Subcutaneous abdominal adipose tissue (tissue), 5 donors: ENCODE measurements around the gene BNIP1.

Experiments
- H3K27ac ChIP-seq: one replicate; pipeline ENCODE4 v1.7.0; 2013; ENCODE audit warnings: low read depth, mild to moderate bottlenecking, inconsistent platforms, low read length, moderate library complexity
- H3K27me3 ChIP-seq, 5 donors: one replicate each; pipeline ENCODE4 v1.7.0; 2013; ENCODE audit warnings: low read length in 5 of 5, inconsistent platforms in 1 of 5; ENCODE audit not compliant: control insufficient read depth in 5 of 5, insufficient read depth in 4 of 5
- H3K36me3 ChIP-seq, 5 donors: one replicate each; pipeline ENCODE4 v1.7.0; 2013; ENCODE audit warnings: low read length in 5 of 5; ENCODE audit not compliant: control insufficient read depth in 5 of 5, insufficient read depth in 5 of 5
- H3K4me1 ChIP-seq, 5 donors: one replicate each; pipeline ENCODE4 v1.7.0; 2013; ENCODE audit warnings: low read length in 5 of 5, mild to moderate bottlenecking in 3 of 5, moderate library complexity in 1 of 5; ENCODE audit not compliant: control insufficient read depth in 5 of 5, insufficient read depth in 5 of 5
- H3K4me3 ChIP-seq, 5 donors: one replicate each; pipeline ENCODE4 v1.7.0; 2013; ENCODE audit warnings: low read length in 5 of 5, low read depth in 1 of 5
- H3K9ac ChIP-seq, 5 donors: one replicate each; pipeline ENCODE4 v1.7.0; 2013; ENCODE audit warnings: low read length in 5 of 5, mild to moderate bottlenecking in 4 of 5, moderate library complexity in 3 of 5
- H3K9me3 ChIP-seq, 5 donors: one replicate each; pipeline ENCODE4 v1.7.0; 2013; ENCODE audit warnings: low read length in 5 of 5; ENCODE audit not compliant: control insufficient read depth in 5 of 5
- donor health status: healthy.
- donor health status: healthy.
- donor health status: healthy.
- donor health status: healthy.
- donor health status: healthy.

BNIP1 gene

GRCh38 chr5:173191015-173191414, 46.7 kb downstream of the BNIP1 start:
- Histone ChIP-seq H3K36me3 (no peaks in the 10 kb centered on the region), H3K27ac (no peak overlapping the region), H3K9ac (no peak overlapping the region), H3K4me1 (no peaks in the 10 kb centered on the region), H3K27me3 (peaks cover 0 to 5% (median 2%) of the 10 kb centered on the region in 5 donors), H3K9me3 (peaks cover 0 to 6% (median 0%) of the 10 kb centered on the region in 5 donors), H3K4me3 (no peak overlapping the region)

GRCh38 chr5:173191561-173191960, 47.2 kb downstream of the BNIP1 start:
- no peak overlapping the region for H3K4me3 ChIP-seq
- no peaks in the 10 kb centered on the region for H3K36me3 ChIP-seq
- peaks cover 0 to 9% (median 3%) of the 10 kb centered on the region in 5 donors for H3K27me3 ChIP-seq
- H3K4me1 ChIP-seq, result no peaks in the 10 kb centered on the region
- peaks cover 0 to 6% (median 0%) of the 10 kb centered on the region in 5 donors for H3K9me3 ChIP-seq
- no peak overlapping the region for H3K27ac ChIP-seq
- H3K9ac ChIP-seq, result no peak overlapping the region

DNA sequence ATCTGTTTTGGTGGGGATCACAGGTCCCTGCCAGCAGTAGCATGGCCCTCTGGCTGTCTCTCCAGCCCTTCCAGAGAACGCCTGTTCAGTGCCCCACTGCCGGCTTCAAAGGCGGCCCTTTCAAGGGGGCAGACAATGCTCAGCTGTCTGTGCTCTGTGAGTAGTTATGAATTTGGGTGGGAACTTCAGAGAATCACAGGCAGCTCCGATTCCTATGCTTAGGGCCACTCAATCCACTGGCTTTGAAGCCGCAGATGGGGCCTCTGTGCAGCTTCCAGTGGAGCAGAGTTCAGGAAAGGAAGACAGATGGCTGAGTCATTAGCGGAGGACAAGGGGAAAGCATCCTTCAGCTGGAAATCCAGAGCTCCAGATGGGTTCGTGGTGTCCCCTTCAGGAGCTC, 48.2 kb downstream of the BNIP1 start:
- Histone ChIP-seq H3K9ac (no peak overlapping the region), H3K9me3 (peaks cover 0 to 6% (median 0%) of the 10 kb centered on the region in 5 donors), H3K4me3 (no peak overlapping the region), H3K27ac (no peak overlapping the region), H3K4me1 (no peaks in the 10 kb centered on the region), H3K27me3 (peaks cover 0 to 10% (median 5%) of the 10 kb centered on the region in 5 donors), H3K36me3 (no peaks in the 10 kb centered on the region)

DNA sequence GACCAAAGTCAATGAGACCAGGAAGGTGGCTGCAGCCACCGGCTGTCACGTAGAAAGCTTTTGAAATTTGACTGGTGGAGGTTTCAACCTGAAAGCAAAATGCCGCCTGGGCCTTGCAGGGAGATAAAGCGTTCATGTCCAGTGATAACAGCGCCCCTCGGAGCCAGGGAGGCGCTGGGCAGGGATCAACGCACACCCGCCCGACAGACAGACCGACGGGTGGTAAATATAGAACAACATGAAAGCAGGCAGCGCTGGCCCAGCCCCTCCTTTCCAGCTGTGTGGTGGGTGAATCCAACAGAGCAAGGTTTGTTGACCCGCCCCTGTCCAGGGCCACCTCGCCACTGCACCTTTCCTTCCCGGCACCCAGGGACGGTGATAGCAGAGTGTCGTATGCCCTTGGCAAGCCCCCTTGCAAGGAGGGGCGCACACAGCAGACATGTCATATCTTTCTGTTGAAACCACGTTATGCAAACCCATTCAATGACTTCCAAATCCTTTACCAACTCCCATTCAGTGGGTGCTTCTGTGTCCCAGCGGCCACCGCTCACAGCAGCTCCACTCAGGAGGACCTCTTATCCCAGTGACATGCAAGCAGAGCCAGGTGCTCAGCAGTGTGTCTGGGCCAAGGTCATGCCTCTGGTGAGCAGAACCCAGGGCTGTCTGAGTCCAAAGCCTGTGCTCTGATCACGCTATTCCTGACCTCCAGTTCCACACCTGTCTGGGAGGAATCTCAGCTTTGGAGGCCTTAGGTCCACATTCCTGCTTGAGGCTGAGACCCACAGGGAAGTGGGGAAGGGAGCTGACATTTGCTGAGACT, 52.0 kb downstream of the BNIP1 start:
- no peak overlapping the region for H3K27ac ChIP-seq
- no peak overlapping the region for H3K4me3 ChIP-seq
- H3K9me3 ChIP-seq, result peaks cover 2 to 17% (median 12%) of the 10 kb centered on the region in 5 donors
- peaks cover 0 to 4% (median 0%) of the 10 kb centered on the region in 5 donors for H3K4me1 ChIP-seq
- H3K27me3 ChIP-seq, result peaks cover 0 to 13% (median 5%) of the 10 kb centered on the region in 5 donors
- H3K36me3 ChIP-seq, result no peaks in the 10 kb centered on the region
- no peak overlapping the region for H3K9ac ChIP-seq

DNA sequence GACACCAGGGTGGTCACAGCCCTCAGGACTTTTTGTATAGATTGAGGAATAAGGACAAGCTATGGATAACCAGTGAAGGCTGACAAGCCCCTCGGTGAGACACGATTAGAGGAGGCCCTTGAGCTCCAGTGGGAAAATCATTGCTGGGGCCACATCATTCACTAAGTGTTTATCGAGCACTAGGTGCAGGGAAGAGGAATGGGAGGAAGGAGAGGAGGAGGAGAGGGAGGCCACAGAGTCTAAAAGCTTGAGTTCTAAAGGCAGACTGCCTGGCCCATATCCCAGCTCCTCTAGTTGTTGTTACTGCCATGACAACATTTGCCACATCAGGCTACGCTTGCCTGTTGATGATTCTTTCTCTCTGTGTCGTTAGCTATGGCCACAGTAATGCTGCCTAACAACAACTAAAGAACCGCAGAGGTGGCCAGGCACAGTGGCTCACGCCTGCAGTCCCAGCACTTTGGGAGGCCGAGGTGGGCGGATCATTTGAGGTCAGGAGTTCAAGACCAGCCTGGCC, 53.1 kb downstream of the BNIP1 start:
- Histone ChIP-seq H3K4me3 (no peak overlapping the region), H3K27me3 (peaks cover 4 to 18% (median 13%) of the 10 kb centered on the region in 5 donors), H3K36me3 (no peaks in the 10 kb centered on the region), H3K4me1 (peaks cover 0 to 4% (median 0%) of the 10 kb centered on the region in 5 donors), H3K27ac (no peak overlapping the region), H3K9me3 (peaks cover 2 to 17% (median 12%) of the 10 kb centered on the region in 5 donors), H3K9ac (no peak overlapping the region)

DNA sequence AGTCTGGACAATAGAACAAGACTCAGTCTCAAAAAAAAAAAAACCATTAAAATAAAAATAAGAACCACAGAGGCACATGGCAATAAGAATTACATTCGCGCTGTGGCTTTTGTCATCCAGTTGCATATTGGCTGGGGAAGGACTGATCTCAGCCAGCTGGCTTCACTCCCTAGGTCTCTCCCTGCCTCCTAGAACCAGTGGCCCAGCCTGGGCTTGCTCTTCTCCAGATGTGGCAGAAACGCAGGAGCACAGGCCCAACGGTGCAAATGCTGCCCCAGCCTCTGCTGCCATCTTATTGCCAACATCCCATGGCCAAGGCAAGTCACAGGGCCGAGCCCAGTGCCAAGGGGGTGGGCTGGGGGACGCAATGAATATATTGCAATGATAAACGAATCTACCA, 53.7 kb downstream of the BNIP1 start:
- Histone ChIP-seq H3K27ac (no peak overlapping the region), H3K9ac (no peak overlapping the region), H3K9me3 (peaks cover 2 to 17% (median 12%) of the 10 kb centered on the region in 5 donors), H3K36me3 (no peaks in the 10 kb centered on the region), H3K4me3 (no peak overlapping the region), H3K4me1 (peaks cover 0 to 6% (median 0%) of the 10 kb centered on the region in 5 donors), H3K27me3 (peaks cover 10 to 24% (median 19%) of the 10 kb centered on the region in 5 donors)

DNA sequence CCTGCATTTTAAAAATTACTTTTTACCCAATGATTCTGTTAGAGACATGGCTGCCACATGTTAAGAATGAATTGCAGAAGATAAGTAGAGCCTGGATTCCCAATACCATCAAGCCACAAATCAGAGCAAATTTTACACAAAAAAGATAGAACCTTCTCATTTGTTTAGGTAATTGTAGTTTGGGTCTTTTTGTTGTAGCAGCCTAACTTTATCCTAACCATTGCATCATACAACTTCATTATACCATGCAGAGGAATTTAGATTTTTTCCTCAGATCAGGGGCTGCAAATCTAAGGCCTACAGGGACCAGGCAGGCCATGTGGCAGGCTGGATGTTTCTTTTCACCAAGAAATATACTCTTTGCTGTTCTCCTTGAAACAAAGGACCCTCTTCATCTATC, 56.0 kb downstream of the BNIP1 start:
- Histone ChIP-seq H3K27me3 (peaks cover 10 to 26% (median 19%) of the 10 kb centered on the region in 5 donors), H3K4me3 (no peak overlapping the region), H3K9ac (no peak overlapping the region), H3K36me3 (no peaks in the 10 kb centered on the region), H3K27ac (no peak overlapping the region), H3K9me3 (peaks cover 2 to 17% (median 6%) of the 10 kb centered on the region in 5 donors), H3K4me1 (peaks cover 0 to 6% (median 0%) of the 10 kb centered on the region in 5 donors)

DNA sequence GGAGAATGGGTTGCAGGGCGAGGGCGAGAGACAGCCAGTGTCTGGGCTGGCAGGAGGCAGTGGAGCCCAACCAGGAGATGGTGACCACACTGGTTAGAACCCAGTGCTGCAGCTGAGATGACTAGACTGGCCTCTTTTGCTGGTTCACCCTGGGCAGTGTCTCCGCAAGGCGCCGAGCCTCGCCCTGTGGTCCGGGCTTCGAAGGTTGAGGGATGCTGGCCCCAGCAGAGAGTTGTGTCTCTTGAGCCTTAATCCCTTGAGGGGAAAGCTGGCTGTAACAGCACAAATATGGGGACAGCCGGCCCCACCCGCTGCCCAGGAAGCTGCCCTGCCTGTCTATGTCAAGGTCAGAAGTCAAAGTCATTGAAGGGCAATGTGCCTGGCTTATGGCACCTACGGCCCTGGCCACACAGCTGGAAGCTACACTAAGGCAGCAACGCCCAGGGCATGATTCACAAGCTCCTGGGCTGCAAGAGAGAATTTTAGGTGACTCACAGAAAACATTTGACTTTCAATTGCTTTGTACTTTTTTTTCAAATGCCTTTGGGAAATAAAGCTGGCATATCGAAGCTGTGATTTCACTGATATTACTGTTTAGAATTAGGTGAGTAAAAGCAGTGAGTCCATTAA, 57.4 kb downstream of the BNIP1 start:
- H3K9ac ChIP-seq, result no peak overlapping the region
- no peaks in the 10 kb centered on the region for H3K36me3 ChIP-seq
- H3K9me3 ChIP-seq, result peaks cover 2 to 17% (median 6%) of the 10 kb centered on the region in 5 donors

GRCh38 chr5:173202266-173202875, 58.0 kb downstream of the BNIP1 start:
- Histone ChIP-seq H3K27ac (no peak overlapping the region), H3K36me3 (no peaks in the 10 kb centered on the region), H3K4me3 (no peak overlapping the region), H3K27me3 (peaks cover 17 to 27% (median 19%) of the 10 kb centered on the region in 5 donors), H3K9me3 (peaks cover 2 to 17% (median 6%) of the 10 kb centered on the region in 5 donors), H3K9ac (no peak overlapping the region), H3K4me1 (peaks cover 0 to 6% (median 0%) of the 10 kb centered on the region in 5 donors)

More for the DNA sequence above, 57.4 kb downstream of the BNIP1 start:
- Histone ChIP-seq H3K27me3 (peaks cover 14 to 23% (median 19%) of the 10 kb centered on the region in 5 donors), H3K27ac (no peak overlapping the region), H3K4me3 (no peak overlapping the region), H3K4me1 (peaks cover 0 to 6% (median 0%) of the 10 kb centered on the region in 5 donors)
